ENCODE results near the gene SYT1. TPM values are rescaled to one million over a fixed set of nuclear protein-coding genes. Genes with fewer than 3 reads are reported as not detected.

SYT1 gene
- total RNA-seq, 1 experiment from 2014 or later: 44.9 TPM

GRCh38 chr12:79434561-79434960 lies 570.0 kb downstream of the SYT1 start (continued):
- TF ChIP-seq, protein P1, sequence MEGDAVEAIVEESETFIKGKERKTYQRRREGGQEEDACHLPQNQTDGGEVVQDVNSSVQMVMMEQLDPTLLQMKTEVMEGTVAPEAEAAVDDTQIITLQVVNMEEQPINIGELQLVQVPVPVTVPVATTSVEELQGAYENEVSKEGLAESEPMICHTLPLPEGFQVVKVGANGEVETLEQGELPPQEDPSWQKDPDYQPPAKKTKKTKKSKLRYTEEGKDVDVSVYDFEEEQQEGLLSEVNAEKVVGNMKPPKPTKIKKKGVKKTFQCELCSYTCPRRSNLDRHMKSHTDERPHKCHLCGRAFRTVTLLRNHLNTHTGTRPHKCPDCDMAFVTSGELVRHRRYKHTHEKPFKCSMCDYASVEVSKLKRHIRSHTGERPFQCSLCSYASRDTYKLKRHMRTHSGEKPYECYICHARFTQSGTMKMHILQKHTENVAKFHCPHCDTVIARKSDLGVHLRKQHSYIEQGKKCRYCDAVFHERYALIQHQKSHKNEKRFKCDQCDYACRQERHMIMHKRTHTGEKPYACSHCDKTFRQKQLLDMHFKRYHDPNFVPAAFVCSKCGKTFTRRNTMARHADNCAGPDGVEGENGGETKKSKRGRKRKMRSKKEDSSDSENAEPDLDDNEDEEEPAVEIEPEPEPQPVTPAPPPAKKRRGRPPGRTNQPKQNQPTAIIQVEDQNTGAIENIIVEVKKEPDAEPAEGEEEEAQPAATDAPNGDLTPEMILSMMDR (IDR thresholded peaks at IDR 0.05 in 2 of 3, conservative IDR thresholded peaks at IDR 0.05 in 1 of 3; ENCODE audit: borderline replicate concordance in 1 of 3, insufficient read depth in 1 of 3, low read depth in 2 of 3, low read length in 2 of 3): no peak
- TF ChIP-seq CEBPB (IDR thresholded peaks at IDR 0.05; ENCODE audit: low read depth) (no peak), EGR1 (IDR thresholded peaks at IDR 0.05; ENCODE audit: low read depth) (no peak)

DNA sequence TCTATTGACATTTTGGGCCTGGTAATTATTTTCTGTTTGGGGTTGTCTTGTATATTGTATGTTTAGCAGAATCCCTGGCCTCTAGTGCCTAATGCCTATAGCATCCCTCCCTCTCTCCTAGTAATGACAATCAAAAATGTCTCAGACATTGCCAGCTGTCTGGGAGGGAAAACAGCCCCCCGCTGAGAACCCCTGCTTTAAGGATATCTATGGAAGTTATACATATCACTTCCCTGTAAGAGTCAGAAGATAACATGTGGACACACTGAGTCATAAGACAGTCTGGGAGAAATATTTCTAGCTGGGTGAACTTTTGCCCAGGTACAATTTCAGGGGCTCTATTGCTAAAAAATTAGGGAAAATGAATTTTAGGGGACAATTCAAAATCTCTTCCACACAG lies 571.2 kb downstream of the SYT1 start:
- ChIA-PET RAD21 (ENCODE audit: low non-redundant PET in 1 of 2, low total read pairs in 2 of 2, uncharacterized antibody in 2 of 2, unreplicated experiment in 2 of 2) (no interaction called here), CTCF (no interaction called here), POLR2A (no interaction called here)
- no peaks in the 10 kb centered on the region for H3K27me3 ChIP-seq (ENCODE audit: insufficient read depth, low read length)
- no peak overlapping the region for H3K27ac ChIP-seq (ENCODE audit: low read depth, low read length)
- H3K9ac ChIP-seq (ENCODE audit: low read length): no peak overlapping the region
- no peaks in the 10 kb centered on the region for H3K36me3 ChIP-seq (ENCODE audit: control insufficient read depth in 1 of 2, insufficient read depth in 2 of 2, low read length in 2 of 2)
- TF ChIP-seq ZBTB33 (IDR thresholded peaks at IDR 0.05; ENCODE audit: extremely low read depth, insufficient replicate concordance, low read length): no peak
- no peak for TF ChIP-seq EZH2 (IDR thresholded peaks at IDR 0.05)
- no peak for TF ChIP-seq MAX (IDR thresholded peaks at IDR 0.05)
- no peak for TF ChIP-seq SRF (IDR thresholded peaks at IDR 0.05; ENCODE audit: low read depth)
- no peak for TF ChIP-seq EGR1 (IDR thresholded peaks at IDR 0.05; ENCODE audit: low read depth)
- ATAC-seq (no peak), DNase-seq (ENCODE audit: low read depth, low spot score) (no peak)
- H3K9me2 ChIP-seq (ENCODE audit: insufficient read depth): no peaks in the 10 kb centered on the region
- H3K4me3 ChIP-seq (replicated peaks in 1 of 2; ENCODE audit: low read depth in 1 of 2, low read length in 2 of 2): no peak overlapping the region
- BruUV-seq (replicated peaks): no TSS peak
- H3K79me2 ChIP-seq (ENCODE audit: insufficient read depth, low read length): no peaks in the 10 kb centered on the region
- intact Hi-C loops (cut with micrococcal nuclease): no loop called here
- no peak overlapping the region for H2AFZ ChIP-seq (ENCODE audit: low read depth, low read length, poor library complexity, severe bottlenecking)
- H3K4me2 ChIP-seq (ENCODE audit: low read length): no peak overlapping the region
- no peaks in the 10 kb centered on the region for H3K9me3 ChIP-seq (ENCODE audit: control insufficient read depth in 1 of 2, insufficient read depth in 1 of 2, low read depth in 1 of 2, low read length in 2 of 2)
- no peaks in the 10 kb centered on the region for H4K20me1 ChIP-seq (ENCODE audit: insufficient read depth)
- no peaks in the 10 kb centered on the region for H3K4me1 ChIP-seq (ENCODE audit: control insufficient read depth in 1 of 2, insufficient read depth in 2 of 2, low read length in 2 of 2)

Measured in HCT116 (cell line).